Colon (tissue), 2 donors: ENCODE data around the gene GPR160.
"Not testable (repeated sequence)": the region's sequence is repeated elsewhere in the genome, so short reads cannot be mapped to it uniquely, and the experiment has no call there.

ENCODE experiments used
- FAIRE-seq: peaks from 2 replicates; lab custom pipeline; 2012; peaks lifted over from hg19 to GRCh38; lab: Jason Lieb, UNC
- donor health status: control.
- donor health status: control.

Gene GPR160

DNA sequence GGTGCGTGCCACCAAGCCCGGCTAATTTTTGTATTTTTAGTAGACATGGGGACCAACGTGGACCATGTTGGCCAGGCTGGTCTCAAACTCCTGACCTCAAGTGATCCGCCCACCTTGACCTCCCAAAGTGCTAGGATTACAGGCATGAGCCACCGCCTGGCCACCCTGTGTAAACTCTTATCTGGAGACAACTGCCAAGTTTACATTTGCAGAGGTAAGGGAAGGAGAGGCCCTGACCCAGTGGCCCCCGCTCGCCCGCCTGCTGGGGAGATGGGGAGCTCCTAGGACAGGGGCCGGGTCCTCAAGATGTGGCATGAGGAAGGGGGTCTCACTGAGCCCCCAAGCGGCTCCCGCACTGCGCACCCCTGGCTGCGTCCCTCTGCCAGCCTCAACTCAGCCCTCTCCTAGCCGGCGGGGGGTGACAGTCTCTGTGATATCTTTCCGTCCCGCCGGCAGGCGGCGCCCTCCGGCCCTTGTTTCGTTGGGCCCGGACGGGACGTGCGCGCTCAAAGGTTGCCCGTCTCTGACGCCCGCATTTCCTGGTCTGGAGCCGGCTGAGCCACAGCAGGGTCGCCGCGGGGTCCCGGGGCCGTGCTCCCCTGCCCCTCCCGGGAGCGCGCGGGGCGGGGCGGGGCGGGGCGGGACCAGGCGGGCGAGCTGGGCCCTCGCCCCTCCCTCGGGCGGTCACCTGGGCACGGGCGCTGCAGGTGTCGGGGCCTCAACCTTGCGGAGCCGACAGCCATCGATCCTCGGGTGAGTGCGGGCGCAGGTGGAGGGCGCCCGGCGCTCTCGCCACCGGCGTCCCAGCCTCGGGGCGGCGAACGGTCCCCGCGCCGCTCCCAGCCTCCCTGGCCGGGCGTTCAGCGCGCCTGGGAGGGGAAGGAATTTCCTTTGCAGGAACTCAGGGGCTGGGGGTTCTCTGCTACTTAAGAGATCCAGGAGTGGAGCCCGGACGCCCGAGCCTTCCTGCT lies at the start of gene GPR160:
TSS of gene GPR160 (plus strand) at position 533 of the 971 bp plus-strand sequence. CDS start 45,978 bp downstream, outside the sequence.
- no peak for FAIRE-seq

DNA sequence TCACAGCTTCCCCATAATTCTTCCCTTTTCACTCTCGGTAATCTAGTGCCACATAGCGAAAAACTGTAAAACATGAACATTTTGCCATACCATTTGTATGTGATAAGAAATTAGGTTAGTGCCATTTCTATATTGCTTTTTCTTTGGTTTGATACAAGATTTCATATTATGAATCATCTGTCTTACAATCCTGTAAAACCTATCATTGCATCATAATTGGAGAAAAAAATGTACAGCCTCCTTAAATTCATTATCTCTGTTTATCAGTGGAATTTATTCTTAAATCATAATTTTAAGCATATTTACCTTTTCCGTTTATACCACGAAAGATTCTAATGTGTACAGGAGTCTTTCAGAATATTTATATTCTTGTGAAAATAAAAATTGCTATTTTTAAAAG lies 47.4 kb upstream of the GPR160 start:
- no peak for FAIRE-seq

DNA sequence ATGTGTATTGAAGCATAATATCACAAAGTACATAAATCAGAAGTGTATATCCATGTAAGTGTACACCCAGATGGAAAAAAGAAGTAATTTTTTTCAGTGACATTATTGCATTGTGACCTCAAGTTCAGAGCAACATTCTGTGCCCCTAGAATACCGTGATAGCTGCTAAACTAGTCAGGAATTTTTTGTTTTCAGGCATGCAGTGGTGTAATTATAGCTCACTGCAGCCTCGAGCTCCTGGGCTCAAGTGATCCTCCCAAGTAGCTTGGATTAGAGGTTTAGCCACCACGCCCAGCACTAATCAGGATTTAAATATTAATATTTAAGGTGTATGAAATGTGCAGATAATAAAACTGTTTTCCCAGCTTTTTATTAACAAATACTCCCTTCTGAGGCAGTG lies 45.6 kb upstream of the GPR160 start:
- FAIRE-seq, result no peak

- FAIRE-seq, result no peak
These were observed 45.0 kb upstream of the GPR160 start for GRCh38 chr3:169992781-169993180.

DNA sequence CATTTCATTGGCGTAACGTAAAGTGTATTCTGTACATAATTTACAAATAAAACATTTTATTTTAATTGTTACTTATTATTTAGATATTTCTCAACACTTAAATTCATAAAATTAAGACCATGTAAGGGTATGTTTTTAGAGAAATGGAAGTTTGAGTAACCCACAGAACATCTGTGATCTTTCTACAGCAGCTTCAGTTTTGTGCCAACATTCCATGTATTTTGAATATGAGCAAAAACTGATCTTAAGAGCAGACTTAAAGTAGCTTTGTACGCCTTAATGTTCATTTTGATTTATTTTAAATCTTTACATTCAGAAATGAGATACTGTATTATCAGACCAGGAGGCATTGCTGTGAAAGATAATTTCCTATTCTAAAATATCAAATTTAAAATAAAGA lies 44.0 kb upstream of the GPR160 start:
- FAIRE-seq, result peak; percentile 72

DNA sequence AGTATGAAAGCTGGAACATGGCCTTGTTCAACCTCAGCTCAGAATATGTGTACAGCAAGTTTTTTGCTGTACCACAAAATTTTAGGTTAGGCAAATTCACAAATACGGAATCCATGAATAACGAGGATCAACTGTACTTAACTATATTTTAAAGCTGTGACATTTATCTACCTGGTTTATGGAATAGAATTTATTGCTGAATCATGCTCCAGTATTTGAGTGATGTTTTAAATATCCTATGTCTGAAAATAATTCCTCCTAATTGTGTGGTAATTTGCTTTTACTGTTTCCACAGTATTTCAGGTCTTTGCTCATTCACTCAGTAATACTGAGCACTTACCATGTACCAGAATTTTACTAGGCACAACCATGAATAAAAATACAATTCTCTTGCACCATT lies 41.7 kb upstream of the GPR160 start:
- no peak for FAIRE-seq

DNA sequence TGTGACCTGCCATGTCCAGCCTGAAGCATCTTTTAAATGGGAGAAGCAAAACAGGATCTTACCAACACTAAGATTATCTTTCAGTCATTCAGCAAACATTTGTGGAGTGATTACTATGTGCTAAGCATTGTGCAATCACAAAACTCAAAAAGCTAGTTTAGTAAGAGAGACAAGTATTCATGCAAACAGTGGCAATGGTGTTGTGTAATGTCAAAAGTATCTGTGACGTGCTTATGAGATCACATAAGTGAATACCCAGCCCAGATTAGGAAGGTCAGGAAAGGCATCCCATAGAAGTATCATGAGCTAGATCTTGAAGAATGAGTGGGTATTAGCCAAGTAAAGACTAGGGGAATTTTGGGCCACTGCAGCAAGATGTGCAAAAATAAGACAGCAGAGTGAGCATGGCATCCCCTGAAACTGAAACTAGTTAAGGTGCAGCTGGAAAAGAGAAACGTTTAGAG lies 39.1 kb upstream of the GPR160 start:
- FAIRE-seq, result no peak

DNA sequence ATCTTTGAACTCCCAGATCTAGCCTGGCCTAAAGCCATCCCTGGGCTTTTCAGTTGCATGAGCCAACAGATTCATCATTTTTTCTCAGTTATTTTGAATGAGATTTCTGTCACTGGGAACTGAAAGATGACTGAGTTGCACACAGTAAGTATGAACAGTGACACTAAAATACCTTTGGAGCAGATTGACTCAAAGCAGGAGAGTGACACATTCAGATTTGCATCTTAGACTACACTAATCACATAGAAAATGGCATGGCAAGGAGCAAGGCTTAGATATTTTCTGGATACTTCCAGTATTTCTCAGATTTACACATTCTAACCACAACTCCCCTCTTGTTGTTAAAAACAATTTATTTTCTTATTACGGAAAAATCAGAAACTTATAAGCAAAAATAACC lies 38.4 kb upstream of the GPR160 start:
- no peak for FAIRE-seq

- FAIRE-seq, result no peak
These were observed 37.7 kb upstream of the GPR160 start for GRCh38 chr3:170000051-170000450.

GRCh38 chr3:170002231-170002630 lies 35.6 kb upstream of the GPR160 start:
- no peak for FAIRE-seq

GRCh38 chr3:170002879-170003278 lies 34.9 kb upstream of the GPR160 start:
- FAIRE-seq, result no peak

- no peak for FAIRE-seq
These were observed 33.9 kb upstream of the GPR160 start for GRCh38 chr3:170003881-170004356.

GRCh38 chr3:170007031-170007663 lies 30.6 kb upstream of the GPR160 start:
- no peak for FAIRE-seq

GRCh38 chr3:170010498-170010897 lies 27.3 kb upstream of the GPR160 start:
- no peak for FAIRE-seq

GRCh38 chr3:170012683-170013400 lies 25.0 kb upstream of the GPR160 start:
- FAIRE-seq, result no peak

GRCh38 chr3:170016057-170016456 lies 21.7 kb upstream of the GPR160 start:
- FAIRE-seq, result no peak

DNA sequence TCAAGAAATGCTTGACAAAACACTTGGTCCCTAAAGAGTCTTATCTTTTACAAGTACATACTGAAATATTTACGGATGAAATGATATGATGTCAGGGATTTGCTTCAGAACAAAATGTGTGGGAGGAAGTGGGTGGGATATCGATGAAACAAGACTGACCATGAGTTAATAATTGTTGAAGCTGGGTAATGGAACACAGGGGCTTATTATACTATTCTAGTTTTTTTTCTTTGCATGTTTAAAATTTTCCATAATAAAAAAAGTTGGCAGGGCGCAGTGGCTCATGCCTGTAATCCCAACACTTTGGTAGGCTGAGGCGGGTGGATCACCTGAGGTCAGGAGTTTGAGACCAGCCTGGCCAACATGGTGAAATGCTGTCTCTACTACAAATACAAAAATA lies 18.5 kb upstream of the GPR160 start:
- not testable (repeated sequence) for FAIRE-seq

- no peak for FAIRE-seq
These were observed 16.7 kb upstream of the GPR160 start for GRCh38 chr3:170021083-170021482.

DNA sequence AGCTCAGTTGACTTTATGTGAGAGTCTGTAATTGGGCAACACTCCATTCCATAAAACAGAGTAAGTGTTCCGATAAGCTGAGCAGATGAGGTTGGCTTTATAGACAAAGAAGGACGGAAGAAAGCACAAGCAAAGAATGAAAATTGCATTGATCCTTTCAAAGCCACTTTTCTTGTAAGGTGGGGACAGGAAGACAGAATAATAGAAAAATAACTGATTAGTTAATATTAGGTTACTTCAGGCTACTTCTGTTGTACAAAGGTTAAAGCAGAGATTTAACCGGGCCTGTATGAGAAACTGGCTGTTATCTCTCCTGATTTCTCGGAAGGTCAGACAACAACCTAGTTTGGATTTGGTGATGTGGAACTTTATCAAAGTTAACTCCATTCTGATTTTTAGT lies 15.5 kb upstream of the GPR160 start:
- FAIRE-seq, result no peak

- FAIRE-seq, result peak; percentile 24
These were observed 14.6 kb upstream of the GPR160 start for GRCh38 chr3:170023165-170023564.

DNA sequence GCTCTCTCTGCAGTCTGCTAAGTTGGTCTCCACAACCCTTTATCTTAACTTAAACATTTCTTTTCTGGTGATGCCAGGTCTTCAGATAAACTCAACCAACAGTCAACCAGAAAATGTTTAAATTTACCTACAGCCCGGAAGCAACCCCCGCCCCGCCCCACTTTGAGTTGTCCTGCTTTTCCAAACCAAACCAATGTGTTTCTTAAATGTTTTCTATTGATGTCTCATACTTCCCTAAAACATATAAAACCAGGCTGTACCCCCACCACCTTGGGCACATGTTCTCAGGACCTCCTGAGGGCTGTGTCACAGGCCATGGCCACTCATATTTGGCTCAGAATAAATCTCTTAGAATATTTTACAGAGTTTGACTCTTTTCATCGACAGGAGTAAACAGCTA lies 13.2 kb upstream of the GPR160 start:
- no peak for FAIRE-seq
